HepG2 (cell line): Measurements from ENCODE around the gene ACOT4. TPM values are rescaled to one million over a fixed set of nuclear protein-coding genes. Genes with fewer than 3 reads are reported as not detected.

ENCODE experiments used
- BHLHE40 ChIP-seq: IDR thresholded peaks from 2 replicates; pipeline ENCODE4 v1.6.1; 2011; ENCODE audit warnings: low read length, improper control_type of control experiment
- ESRRA ChIP-seq: sonication (generic); formaldehyde crosslinking; IDR thresholded peaks from 2 replicates; pipeline ENCODE4 v1.5.1; 2020; ENCODE audit warnings: mild to moderate bottlenecking, low read depth, missing genetic modification reagents
- KDM3A ChIP-seq: IDR thresholded peaks from 2 replicates; pipeline ENCODE4 v1.6.1; 2018; ENCODE audit warnings: low read depth, missing compliant biosample characterization
- PITX1 ChIP-seq: sonication (generic); formaldehyde crosslinking; IDR thresholded peaks from 2 replicates; pipeline ENCODE4 v1.5.1; 2020; ENCODE audit warnings: mild to moderate bottlenecking, missing genetic modification reagents
- STAG1 ChIP-seq: sonication (generic); formaldehyde crosslinking; IDR thresholded peaks from 2 replicates; pipeline ENCODE4 v1.4.0; 2020; ENCODE audit warnings: missing genetic modification reagents
- ZBTB20 ChIP-seq: sonication (generic); formaldehyde crosslinking; IDR thresholded peaks from 2 replicates; pipeline ENCODE4 v1.8.1; 2023; ENCODE audit warnings: missing genetic modification reagents, low read depth, mild to moderate bottlenecking, borderline replicate concordance
- ZFY ChIP-seq: sonication (generic); formaldehyde crosslinking; IDR thresholded peaks from 2 replicates; pipeline ENCODE4 v1.4.0; 2020; ENCODE audit warnings: missing genetic modification reagents
- ZNF205 ChIP-seq: IDR thresholded peaks from 2 replicates; pipeline ENCODE4 v1.6.1; 2018; ENCODE audit warnings: missing biosample characterization, missing genetic modification reagents
- ZNF777 ChIP-seq: sonication (generic); formaldehyde crosslinking; IDR thresholded peaks from 2 replicates; pipeline ENCODE4 v1.4.0; 2020; ENCODE audit warnings: missing genetic modification reagents
- polyA plus RNA-seq, 8 experiments: library from polyadenylated mRNA; depleted of rRNA in 3 of 8; stranded (reverse) in 7 of 8; unstranded in 1 of 8; fragments of >200 nt; fragmentation: Illumina TruSeq in 4 of 8; extraction: Trizol in 4 of 8; gene quantifications; 2 replicates each; pipeline versions ENCODE4 v1.2.1 to v1.2.3, GENCODE V29; 2011 to 2016; ENCODE audit warnings: low read depth in 4 of 8, missing spikeins in 1 of 8, mixed read lengths in 1 of 8; ENCODE audit not compliant: insufficient read depth in 1 of 8
- total RNA-seq, 5 experiments: library from RNA; depleted of rRNA; stranded (reverse); fragments of >200 nt; fragmentation: Illumina TruSeq; extraction: Trizol; gene quantifications; 2 replicates each; pipeline ENCODE4 v1.2.3, GENCODE V29; 2016; ENCODE audit warnings: low read depth in 1 of 5
- TF ChIP-seq, protein P1 (sequence below): sonication (generic); formaldehyde crosslinking; IDR thresholded peaks from 2 replicates; pipeline ENCODE4 v1.5.0; 2020; ENCODE audit warnings: mild to moderate bottlenecking, missing genetic modification reagents, moderate library complexity

ACOT4 gene
- total and polyA plus RNA-seq, 2 of the 13 experiments (the other 11 are each of a cell fraction or from before 2014, with no cell fraction given) = 0.04 to 0.05 TPM

- TF ChIP-seq, protein P1, sequence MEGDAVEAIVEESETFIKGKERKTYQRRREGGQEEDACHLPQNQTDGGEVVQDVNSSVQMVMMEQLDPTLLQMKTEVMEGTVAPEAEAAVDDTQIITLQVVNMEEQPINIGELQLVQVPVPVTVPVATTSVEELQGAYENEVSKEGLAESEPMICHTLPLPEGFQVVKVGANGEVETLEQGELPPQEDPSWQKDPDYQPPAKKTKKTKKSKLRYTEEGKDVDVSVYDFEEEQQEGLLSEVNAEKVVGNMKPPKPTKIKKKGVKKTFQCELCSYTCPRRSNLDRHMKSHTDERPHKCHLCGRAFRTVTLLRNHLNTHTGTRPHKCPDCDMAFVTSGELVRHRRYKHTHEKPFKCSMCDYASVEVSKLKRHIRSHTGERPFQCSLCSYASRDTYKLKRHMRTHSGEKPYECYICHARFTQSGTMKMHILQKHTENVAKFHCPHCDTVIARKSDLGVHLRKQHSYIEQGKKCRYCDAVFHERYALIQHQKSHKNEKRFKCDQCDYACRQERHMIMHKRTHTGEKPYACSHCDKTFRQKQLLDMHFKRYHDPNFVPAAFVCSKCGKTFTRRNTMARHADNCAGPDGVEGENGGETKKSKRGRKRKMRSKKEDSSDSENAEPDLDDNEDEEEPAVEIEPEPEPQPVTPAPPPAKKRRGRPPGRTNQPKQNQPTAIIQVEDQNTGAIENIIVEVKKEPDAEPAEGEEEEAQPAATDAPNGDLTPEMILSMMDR = peak; percentile 83
- TF ChIP-seq PITX1 (CRISPR knock-in tag) (0 out of 2 replicates have a peak, but pooled peaks have one; percentile 29), ZNF777 (CRISPR knock-in tag) (peak; percentile 56; the same call in 1 of the 2 replicates), ESRRA (CRISPR knock-in tag) (no peak), ZNF205 (CRISPR knock-in tag) (no peak), STAG1 (CRISPR knock-in tag) (peak; percentile 87), KDM3A (0 out of 2 replicates have a peak, but pooled peaks have one; percentile 10), ZFY (peak; percentile 51), BHLHE40 (0 out of 2 replicates have a peak, but pooled peaks have one; percentile 14), ZBTB20 (0 out of 2 replicates have a peak, but pooled peaks have one; percentile 30)
These were observed 41.7 kb downstream of the ACOT4 start (continued) for GRCh38 chr14:73633116-73634010.
